PFSK-1 (cell line): ENCODE data around the gene HEBP1. TPM values are rescaled to one million over a fixed set of nuclear protein-coding genes. Genes with fewer than 3 reads are reported as not detected.

ENCODE experiments used
- FOXP2 ChIP-seq: optimal IDR thresholded peaks from 2 replicates; pipeline ENCODE3; 2011; ENCODE audit warnings: borderline replicate concordance, control low read depth, inconsistent platforms; ENCODE audit not compliant: insufficient read depth; ENCODE audit errors: extremely low read length, extremely low read depth
- POLR2AphosphoS5 ChIP-seq: IDR thresholded peaks from 2 replicates; pipeline ENCODE4 v1.6.1; 2012; ENCODE audit warnings: low read depth, mild to moderate bottlenecking, control low read depth, low read length, moderate library complexity
- SIN3A ChIP-seq: IDR thresholded peaks from 2 replicates; pipeline ENCODE4 v1.6.1; 2012; ENCODE audit warnings: mild to moderate bottlenecking, low read length, moderate library complexity, borderline replicate concordance; ENCODE audit not compliant: insufficient read depth
- TAF1 ChIP-seq: IDR thresholded peaks from 2 replicates; pipeline ENCODE4 v1.6.1; 2012; ENCODE audit warnings: low read length, control low read depth, borderline replicate concordance; ENCODE audit not compliant: insufficient read depth
- polyA plus RNA-seq: library from polyadenylated mRNA; unstranded; fragments of >200 nt; gene quantifications from one replicate; pipeline ENCODE4 v1.2.1, GENCODE V29; 2012; ENCODE audit warnings: low read depth, missing spikeins; ENCODE audit not compliant: insufficient read length
- TF ChIP-seq, protein P1 (sequence below), 2 experiments: IDR thresholded peaks; 2 replicates each; pipeline versions ENCODE4 v1.6.1 to v1.8.0; 2011 to 2012; ENCODE audit warnings: low read depth in 2 of 2, low read length in 2 of 2, control low read depth in 1 of 2, inconsistent platforms in 1 of 2, mild to moderate bottlenecking in 1 of 2, moderate library complexity in 1 of 2; ENCODE audit not compliant: insufficient read depth in 1 of 2

Gene HEBP1, protein sequence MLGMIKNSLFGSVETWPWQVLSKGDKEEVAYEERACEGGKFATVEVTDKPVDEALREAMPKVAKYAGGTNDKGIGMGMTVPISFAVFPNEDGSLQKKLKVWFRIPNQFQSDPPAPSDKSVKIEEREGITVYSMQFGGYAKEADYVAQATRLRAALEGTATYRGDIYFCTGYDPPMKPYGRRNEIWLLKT
- 37.6 TPM for polyA plus RNA-seq

DNA sequence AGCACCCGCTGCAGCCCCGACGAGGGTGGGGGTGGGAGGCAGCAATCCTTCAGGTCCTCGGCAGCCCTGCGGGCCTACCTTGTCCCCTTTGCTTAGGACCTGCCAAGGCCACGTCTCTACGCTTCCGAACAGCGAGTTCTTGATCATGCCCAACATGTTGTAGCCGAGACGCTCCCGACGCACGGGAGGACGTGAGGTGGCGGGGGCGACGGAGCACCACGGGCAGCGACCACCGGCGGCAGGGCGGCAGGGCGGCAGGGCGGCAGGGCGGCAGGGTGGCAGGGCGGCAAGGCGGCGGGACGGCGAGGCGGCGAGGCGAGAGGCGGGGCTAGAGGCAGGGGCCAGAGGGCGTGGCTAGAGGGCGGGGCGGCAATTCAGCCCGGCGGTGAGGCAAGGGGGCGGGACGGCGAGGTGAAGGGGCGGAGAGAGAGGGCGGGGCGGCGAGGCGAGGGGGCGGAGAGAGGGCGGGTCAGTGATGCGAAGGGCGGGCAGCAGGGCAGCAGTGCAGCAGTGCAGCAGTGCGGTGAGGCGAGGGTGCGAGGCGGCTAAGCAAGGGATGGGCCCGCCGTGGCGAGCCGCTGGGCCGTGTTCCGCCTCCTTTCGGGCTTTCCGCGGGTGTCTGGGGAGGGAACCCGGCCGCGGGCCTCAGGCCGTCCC is at the start of gene HEBP1:
TSS of gene HEBP1 (minus strand) at position 307 of the 657 bp plus-strand sequence. CDS start at position 156, 151 bp downstream.
- no peak for TF ChIP-seq FOXP2
- peak; percentile 91 for TF ChIP-seq POLR2AphosphoS5
- no peak for TF ChIP-seq SIN3A
- peak; percentile 68; the same call in 1 of the 2 replicates for TF ChIP-seq TAF1
- TF ChIP-seq, protein P1, sequence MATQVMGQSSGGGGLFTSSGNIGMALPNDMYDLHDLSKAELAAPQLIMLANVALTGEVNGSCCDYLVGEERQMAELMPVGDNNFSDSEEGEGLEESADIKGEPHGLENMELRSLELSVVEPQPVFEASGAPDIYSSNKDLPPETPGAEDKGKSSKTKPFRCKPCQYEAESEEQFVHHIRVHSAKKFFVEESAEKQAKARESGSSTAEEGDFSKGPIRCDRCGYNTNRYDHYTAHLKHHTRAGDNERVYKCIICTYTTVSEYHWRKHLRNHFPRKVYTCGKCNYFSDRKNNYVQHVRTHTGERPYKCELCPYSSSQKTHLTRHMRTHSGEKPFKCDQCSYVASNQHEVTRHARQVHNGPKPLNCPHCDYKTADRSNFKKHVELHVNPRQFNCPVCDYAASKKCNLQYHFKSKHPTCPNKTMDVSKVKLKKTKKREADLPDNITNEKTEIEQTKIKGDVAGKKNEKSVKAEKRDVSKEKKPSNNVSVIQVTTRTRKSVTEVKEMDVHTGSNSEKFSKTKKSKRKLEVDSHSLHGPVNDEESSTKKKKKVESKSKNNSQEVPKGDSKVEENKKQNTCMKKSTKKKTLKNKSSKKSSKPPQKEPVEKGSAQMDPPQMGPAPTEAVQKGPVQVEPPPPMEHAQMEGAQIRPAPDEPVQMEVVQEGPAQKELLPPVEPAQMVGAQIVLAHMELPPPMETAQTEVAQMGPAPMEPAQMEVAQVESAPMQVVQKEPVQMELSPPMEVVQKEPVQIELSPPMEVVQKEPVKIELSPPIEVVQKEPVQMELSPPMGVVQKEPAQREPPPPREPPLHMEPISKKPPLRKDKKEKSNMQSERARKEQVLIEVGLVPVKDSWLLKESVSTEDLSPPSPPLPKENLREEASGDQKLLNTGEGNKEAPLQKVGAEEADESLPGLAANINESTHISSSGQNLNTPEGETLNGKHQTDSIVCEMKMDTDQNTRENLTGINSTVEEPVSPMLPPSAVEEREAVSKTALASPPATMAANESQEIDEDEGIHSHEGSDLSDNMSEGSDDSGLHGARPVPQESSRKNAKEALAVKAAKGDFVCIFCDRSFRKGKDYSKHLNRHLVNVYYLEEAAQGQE (IDR thresholded peaks at IDR 0.05; ENCODE audit: insufficient read depth in 1 of 2, low read depth in 2 of 2, low read length in 2 of 2): no peak

DNA sequence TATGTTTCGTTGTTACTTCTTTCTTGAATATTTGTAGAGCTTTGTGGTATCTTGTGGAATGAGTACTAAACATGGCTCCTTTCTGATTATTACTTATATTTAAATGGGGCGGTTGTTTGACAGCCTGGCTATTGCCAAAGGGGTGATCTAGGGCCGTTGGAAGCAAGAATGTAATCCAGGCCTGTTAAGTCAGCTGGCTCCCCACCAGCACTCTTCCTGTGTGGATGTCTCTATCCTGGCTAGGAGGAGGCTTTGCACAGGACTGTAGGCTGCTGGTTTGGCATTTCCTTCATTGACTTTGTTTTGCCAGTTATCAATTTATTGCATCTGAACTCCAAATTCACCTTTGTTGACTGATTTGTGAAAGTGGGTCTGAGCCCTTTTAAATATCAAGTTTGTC is 49.8 kb upstream of the HEBP1 start:
- TF ChIP-seq, protein P1 (IDR thresholded peaks at IDR 0.05; ENCODE audit: insufficient read depth in 1 of 2, low read depth in 2 of 2, low read length in 2 of 2): no peak
- TF ChIP-seq SIN3A: no peak
- no peak for TF ChIP-seq FOXP2
- TF ChIP-seq POLR2AphosphoS5: no peak
- no peak for TF ChIP-seq TAF1

DNA sequence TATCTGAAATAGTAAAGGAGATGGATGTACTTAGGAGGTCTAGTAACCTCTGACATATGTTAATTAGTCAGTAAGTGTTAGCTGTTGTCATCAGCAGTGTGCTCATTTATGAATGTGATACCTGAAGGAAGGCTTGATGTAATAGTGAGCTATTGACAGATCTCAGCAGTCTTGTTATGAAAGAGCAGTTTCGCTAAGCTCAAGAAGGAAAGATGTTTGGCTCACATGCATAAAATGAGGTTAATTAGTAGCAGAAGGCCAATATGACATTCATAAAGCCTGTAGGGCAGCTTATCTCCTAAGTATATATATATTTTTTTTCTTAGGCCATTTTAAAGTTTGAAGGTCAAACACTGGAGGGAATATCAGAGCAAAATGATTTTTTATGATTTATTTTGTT is 46.9 kb upstream of the HEBP1 start:
- no peak for TF ChIP-seq POLR2AphosphoS5
- TF ChIP-seq, protein P1 (IDR thresholded peaks at IDR 0.05; ENCODE audit: insufficient read depth in 1 of 2, low read depth in 2 of 2, low read length in 2 of 2): no peak
- no peak for TF ChIP-seq SIN3A

DNA sequence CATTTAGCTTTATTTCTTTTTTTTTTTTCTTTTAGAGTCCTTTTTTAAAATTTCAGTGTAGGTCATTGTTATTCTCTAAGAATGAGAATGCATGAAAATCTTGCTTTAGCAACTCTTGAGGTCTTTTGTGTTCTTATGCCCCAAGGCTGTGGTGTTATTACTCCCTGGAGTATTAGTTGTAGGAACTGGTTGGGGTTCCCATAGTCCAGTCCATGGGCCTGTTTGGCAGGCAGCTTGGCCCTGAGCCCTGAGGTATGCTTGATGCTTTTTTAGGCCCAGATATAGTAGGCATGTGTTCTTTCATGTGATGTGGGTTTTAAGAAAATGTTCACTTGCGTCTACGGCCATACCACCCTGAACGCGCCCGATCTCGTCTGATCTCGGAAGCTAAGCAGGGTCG is 45.8 kb upstream of the HEBP1 start:
- no peak for TF ChIP-seq FOXP2
- TF ChIP-seq POLR2AphosphoS5: no peak
- TF ChIP-seq SIN3A: no peak
- TF ChIP-seq, protein P1 (IDR thresholded peaks at IDR 0.05; ENCODE audit: insufficient read depth in 1 of 2, low read depth in 2 of 2, low read length in 2 of 2): no peak
- TF ChIP-seq TAF1: no peak
